ENCODE measurements around the gene SARDH. TPM values are rescaled to one million over a fixed set of nuclear protein-coding genes. Genes with fewer than 3 reads are reported as not detected.

Gene SARDH
- total RNA-seq, 4 donors from 2014 or later, result 0.39 to 2.9 (median 0.59) TPM

GRCh38 chr9:133779081-133779480, 40.9 kb upstream of the SARDH start:
- no peaks in the 10 kb centered on the region for H3K9me3 ChIP-seq
- DNase-seq, result no peak
- no peaks in the 10 kb centered on the region for H3K27me3 ChIP-seq
- in situ Hi-C loops (cut with MboI; ENCODE audit: low sequenced_read_pairs in 4 of 4), result no loop called here
- ATAC-seq, result no peak
- no peaks in the 10 kb centered on the region for H3K36me3 ChIP-seq
- no peak overlapping the region for H3K27ac ChIP-seq
- TF ChIP-seq, protein P1, sequence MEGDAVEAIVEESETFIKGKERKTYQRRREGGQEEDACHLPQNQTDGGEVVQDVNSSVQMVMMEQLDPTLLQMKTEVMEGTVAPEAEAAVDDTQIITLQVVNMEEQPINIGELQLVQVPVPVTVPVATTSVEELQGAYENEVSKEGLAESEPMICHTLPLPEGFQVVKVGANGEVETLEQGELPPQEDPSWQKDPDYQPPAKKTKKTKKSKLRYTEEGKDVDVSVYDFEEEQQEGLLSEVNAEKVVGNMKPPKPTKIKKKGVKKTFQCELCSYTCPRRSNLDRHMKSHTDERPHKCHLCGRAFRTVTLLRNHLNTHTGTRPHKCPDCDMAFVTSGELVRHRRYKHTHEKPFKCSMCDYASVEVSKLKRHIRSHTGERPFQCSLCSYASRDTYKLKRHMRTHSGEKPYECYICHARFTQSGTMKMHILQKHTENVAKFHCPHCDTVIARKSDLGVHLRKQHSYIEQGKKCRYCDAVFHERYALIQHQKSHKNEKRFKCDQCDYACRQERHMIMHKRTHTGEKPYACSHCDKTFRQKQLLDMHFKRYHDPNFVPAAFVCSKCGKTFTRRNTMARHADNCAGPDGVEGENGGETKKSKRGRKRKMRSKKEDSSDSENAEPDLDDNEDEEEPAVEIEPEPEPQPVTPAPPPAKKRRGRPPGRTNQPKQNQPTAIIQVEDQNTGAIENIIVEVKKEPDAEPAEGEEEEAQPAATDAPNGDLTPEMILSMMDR (IDR thresholded peaks at IDR 0.05 in 4 of 5, conservative IDR thresholded peaks at IDR 0.05 in 1 of 5), result no peak
- no peak for TF ChIP-seq POLR2A (IDR thresholded peaks at IDR 0.05)
- H3K4me3 ChIP-seq, result no peak overlapping the region
- intact Hi-C loops (cut with DNase I; ENCODE audit: low total_unique reads), result no loop called here
- H3K4me1 ChIP-seq, result no peaks in the 10 kb centered on the region

DNA sequence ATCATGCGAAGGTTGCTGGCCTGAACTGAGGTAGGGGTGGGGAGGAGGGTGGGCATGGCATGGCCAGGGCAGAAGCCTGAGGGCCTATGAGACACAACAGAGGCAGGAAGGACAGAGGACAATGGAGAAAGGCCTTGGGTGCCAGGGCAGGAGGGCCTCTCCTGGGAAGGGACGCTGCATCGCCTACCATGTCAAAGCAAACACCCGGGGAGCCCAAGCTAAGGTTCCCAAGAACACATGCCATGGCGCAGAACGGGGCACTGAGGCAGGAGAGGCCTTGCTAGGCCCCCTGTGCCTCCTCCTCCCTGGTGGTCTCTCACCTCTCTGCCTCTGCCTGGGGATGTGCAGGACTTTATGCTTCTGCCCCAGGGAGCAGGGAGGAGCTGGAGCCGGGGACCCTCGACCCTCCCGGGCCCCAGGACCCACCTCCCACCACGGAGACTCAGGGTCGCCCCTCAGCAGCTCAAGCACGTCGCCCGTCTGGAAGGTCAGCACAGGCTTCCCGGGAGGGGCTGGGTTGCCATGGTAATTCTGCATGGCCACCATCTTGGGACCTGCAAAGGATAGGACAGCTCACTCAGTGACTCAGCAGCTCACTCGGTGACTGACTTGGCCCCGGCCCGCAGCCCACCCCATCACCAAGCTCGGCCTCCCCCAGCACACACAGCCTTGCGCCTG, 40.3 kb upstream of the SARDH start:
- H3K27me3 ChIP-seq, result no peaks in the 10 kb centered on the region
- no peak overlapping the region for H3K27ac ChIP-seq
- in situ Hi-C loops (cut with MboI; ENCODE audit: low sequenced_read_pairs in 4 of 4), result no loop called here
- no peak overlapping the region for H3K4me3 ChIP-seq
- intact Hi-C loops (cut with DNase I; ENCODE audit: low total_unique reads), result no loop called here
- H3K9me3 ChIP-seq, result no peaks in the 10 kb centered on the region
- ATAC-seq (no peak), DNase-seq (no peak)
- no peaks in the 10 kb centered on the region for H3K4me1 ChIP-seq
- H3K36me3 ChIP-seq, result no peaks in the 10 kb centered on the region
- TF ChIP-seq, protein P1 (IDR thresholded peaks at IDR 0.05 in 4 of 5, conservative IDR thresholded peaks at IDR 0.05 in 1 of 5), result no peak
- TF ChIP-seq POLR2A (IDR thresholded peaks at IDR 0.05), result no peak

GRCh38 chr9:133777871-133778270, 39.7 kb upstream of the SARDH start:
- Histone ChIP-seq H3K36me3 (no peaks in the 10 kb centered on the region), H3K9me3 (no peaks in the 10 kb centered on the region), H3K27me3 (no peaks in the 10 kb centered on the region), H3K4me1 (no peaks in the 10 kb centered on the region), H3K27ac (no peak overlapping the region), H3K4me3 (no peak overlapping the region)
- TF ChIP-seq, protein P1 (IDR thresholded peaks at IDR 0.05 in 4 of 5, conservative IDR thresholded peaks at IDR 0.05 in 1 of 5), result no peak
- TF ChIP-seq POLR2A (IDR thresholded peaks at IDR 0.05), result no peak
- intact Hi-C loops (cut with DNase I; ENCODE audit: low total_unique reads), result no loop called here
- in situ Hi-C loops (cut with MboI; ENCODE audit: low sequenced_read_pairs in 4 of 4), result no loop called here
- DNase-seq (no peak), ATAC-seq (no peak)

DNA sequence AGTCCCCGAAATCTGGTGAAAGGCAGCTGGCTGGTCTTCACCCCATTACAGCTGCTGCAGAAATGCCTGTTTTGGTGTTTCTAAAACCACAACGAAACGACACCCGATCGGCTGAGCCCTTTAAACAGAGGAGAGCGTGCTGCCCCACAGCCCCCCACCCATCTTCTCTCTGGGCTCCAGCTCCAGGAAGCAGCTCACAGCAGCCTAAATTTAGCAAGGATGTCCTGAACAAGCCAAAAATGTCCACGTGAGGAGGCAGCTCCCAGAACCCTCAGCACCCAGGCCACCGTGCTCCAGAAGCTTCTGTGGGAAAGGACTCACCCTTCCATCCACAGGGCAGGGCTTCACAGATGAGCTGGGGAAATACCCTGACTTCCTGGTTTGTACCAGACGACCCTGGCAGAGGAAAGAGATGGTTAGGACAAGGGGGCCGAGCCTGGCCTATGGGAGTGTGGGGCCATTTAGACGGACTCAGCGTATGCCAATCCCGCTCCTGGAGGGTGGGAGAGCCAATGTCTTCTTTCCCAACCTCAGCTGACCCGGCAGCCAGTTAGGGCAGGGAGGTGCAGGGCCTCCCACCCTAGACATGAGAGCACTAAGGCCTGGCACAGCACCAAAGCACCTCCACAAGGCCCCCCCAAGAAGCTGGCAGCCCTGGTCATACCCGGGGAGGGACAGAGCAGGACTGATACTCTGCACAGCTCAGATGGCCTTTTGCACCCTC, 39.1 kb upstream of the SARDH start:
- TF ChIP-seq, protein P1 (IDR thresholded peaks at IDR 0.05 in 4 of 5, conservative IDR thresholded peaks at IDR 0.05 in 1 of 5), result no peak
- no peak for TF ChIP-seq POLR2A (IDR thresholded peaks at IDR 0.05)
- intact Hi-C loops (cut with DNase I; ENCODE audit: low total_unique reads), result no loop called here
- in situ Hi-C loops (cut with MboI; ENCODE audit: low sequenced_read_pairs in 4 of 4), result no loop called here
- Histone ChIP-seq H3K4me1 (no peaks in the 10 kb centered on the region), H3K9me3 (no peaks in the 10 kb centered on the region), H3K36me3 (no peaks in the 10 kb centered on the region), H3K27ac (peak overlapping the region in 1 of 4 donors; percentile 27), H3K4me3 (no peak overlapping the region), H3K27me3 (no peaks in the 10 kb centered on the region)
- DNase-seq, result no peak
- no peak for ATAC-seq
